CD4-positive, alpha-beta T cell treated with Interleukin-4 for 4 hours (primary cell): ENCODE measurements around the gene HIPK3.
"Not testable (repeated sequence)": the region's sequence is repeated elsewhere in the genome, so short reads cannot be mapped to it uniquely, and the experiment has no call there.

ENCODE experiments used
- DNase-seq: peaks from one replicate; pipeline ENCODE4 v3.0.0-alpha.2; 2020

Gene HIPK3

DNA sequence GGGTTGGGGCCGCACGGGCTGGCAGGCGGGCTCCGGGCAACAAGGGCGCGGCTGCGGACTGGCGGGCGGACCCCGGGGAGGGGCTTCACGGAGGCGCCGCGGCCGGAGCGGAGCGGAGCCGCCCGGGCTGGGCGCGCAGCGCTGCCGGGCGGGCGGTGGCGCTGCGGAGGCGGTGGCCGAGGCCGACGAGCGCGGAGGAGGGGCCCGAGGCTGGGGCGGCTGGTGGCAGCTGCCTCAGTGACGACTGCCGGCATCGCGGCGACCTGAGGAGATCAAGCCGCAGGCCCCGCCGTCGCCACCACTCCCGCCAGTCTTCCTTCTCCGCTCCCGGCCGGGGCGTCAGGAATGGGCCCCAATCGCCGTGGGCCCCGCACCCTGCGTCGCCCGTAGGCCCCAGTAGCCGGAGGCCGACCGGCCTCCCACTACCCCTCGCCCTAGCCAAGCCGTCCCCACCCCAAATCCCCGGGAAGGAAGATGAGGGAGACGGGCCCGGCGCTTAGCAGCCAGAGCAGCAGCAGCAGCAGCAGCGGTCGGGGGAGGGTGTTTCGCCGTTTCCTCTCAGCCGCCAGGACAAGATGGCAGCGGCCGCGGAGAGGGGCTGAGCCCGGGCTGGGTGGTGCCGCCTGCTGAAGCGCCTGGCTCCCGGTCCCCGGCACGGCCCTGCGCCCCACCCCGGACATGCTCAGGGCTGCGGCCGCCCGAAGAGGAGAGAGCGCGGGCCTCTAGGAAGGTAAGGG, at the start of gene HIPK3:
TSS of gene HIPK3 (plus strand) at position 222 of the 737 bp plus-strand sequence.
- peak; percentile 72 for DNase-seq

DNA sequence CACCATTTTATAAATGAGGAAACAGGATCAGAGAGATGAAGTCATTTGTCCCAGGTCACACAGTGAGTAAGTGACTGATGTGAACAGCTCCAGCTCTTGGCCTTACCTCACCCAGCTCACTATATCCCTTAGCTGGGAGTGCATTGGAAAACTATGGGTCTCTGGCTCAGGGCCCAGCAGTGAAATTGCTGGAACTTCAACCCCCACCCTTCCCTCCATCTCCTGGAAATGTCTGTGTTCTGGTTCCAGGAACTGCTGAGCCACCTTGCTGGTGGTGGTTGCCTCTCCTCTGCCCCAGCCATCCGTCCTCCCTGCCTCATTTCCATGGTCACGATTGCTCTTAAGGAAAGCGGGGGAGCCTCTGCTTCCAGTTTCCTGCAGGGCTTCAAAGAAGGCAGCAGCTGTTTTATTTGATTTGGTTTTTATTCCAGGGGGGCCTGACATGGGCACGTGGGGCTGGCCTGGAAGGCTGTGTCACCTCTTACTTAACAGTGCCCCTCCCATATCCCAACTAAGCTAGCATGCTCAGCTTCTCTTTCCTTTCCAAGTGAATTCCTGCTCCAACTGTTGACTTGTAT, 49.7 kb upstream of the HIPK3 start:
- DNase-seq = no peak

DNA sequence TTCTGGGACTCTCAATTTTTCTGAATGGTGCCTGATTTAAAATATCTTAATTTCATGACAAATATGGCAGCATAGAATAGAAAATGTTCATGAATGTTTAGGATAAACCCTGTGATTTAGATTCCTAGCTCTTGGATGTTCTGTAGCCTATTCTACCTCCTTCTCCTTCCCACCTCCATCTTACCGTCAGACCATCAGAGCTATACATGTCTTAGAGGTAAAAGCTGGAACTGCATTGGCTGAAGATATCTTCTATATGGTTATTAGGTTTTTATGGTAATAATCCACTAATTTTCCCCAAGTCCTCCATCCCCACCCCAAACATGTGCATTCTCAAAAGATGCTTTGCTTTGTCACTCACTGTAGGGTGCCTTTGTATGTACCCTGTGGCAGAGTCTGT, 49.0 kb upstream of the HIPK3 start:
- DNase-seq = no peak

DNA sequence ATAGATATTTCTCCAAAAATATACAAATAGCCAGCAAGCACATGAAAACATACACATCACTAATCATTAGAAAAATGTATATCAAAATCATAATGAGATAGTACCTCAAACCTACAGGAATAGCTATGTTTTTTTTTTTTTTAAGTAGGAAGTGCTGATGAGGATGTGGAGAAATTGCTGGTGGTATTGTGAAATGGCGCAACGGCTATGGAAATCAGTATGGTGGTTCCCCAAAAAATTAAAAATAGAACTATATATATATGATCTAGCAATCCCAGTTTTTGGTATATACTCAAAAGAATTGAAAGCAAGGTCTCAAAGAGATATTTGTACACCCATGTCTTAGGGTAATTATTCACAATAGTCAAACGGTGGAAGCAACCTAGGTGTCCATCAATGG, 46.0 kb upstream of the HIPK3 start:
- DNase-seq = no peak

DNA sequence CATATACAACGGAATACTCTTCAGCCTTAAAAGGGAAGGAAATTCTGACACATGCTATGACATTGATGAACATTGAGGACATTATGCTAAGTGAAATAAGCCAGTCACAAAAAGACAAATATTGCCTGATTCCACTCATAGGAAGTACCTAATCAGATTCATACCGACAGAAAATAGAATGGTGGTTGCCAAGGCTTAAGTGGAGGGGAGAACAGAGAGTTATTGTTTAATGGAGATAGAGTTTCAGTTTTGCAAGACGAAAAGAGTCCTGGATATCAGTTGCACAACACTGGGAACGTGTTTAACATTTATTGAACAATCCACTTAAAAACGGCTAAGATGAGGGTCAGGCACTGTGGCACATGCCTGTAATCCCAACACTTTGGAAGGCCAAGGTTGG, 45.6 kb upstream of the HIPK3 start:
- DNase-seq = no peak

GRCh38 chr11:33214187-33214586, 43.0 kb upstream of the HIPK3 start:
- no peak for DNase-seq

DNA sequence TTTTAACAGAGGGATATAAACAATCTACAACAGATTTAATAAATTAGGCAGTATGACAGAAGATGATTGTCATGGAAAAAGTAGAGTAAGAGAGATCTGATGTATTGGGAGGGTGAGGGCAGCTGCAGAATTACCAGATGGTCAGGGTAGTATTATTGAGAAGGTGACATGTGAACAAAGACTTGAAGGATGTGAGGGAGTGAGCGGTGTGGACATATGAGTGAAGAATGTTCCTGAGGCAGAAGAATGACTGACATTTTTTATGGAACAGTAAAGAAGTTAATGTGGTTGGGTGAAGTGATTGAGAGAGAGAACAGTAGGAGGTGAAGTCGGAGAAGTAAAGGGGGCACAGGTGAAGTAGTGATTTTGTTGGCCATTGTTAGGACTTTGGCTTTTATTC, 42.4 kb upstream of the HIPK3 start:
- no peak for DNase-seq

DNA sequence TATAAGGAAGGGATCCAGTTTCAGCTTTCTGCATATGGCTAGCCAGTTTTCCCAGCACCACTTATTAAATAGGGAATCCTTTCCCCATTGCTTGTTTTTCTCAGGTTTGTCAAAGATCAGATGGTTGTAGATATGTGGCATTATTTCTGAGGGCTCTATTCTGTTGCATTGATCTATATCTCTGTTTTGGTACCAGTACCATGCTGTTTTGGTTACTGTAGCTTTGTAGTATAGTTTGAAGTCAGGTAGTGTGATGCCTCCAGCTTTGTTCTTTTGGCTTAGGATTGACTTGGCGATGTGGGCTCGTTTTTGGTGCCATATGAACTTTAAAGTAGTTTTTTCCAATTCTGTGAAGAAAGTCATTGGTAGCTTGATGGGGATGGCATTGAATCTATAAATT, 40.5 kb upstream of the HIPK3 start:
- DNase-seq = not testable (repeated sequence)

- no peak for DNase-seq
These were observed 35.0 kb upstream of the HIPK3 start for GRCh38 chr11:33222052-33222750.

DNA sequence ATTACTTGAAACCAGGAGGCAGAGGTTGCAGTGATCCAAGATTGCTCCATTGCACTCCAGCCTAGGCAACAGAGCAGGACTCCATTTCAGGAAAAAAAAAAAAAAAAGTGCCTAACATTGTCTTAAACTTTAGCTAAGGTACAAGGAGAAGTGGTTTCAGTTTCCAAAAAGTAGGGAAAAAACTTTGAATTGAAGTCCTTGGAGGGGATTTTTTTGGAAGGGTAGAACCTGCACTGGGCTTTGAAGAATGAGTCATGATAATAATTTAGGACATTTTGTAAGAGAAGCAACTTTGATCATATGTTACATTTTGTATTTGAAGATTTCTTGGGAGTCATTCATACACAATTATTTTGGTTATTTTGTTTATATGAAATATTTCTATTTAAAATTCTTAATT, 31.8 kb upstream of the HIPK3 start:
- DNase-seq = no peak

DNA sequence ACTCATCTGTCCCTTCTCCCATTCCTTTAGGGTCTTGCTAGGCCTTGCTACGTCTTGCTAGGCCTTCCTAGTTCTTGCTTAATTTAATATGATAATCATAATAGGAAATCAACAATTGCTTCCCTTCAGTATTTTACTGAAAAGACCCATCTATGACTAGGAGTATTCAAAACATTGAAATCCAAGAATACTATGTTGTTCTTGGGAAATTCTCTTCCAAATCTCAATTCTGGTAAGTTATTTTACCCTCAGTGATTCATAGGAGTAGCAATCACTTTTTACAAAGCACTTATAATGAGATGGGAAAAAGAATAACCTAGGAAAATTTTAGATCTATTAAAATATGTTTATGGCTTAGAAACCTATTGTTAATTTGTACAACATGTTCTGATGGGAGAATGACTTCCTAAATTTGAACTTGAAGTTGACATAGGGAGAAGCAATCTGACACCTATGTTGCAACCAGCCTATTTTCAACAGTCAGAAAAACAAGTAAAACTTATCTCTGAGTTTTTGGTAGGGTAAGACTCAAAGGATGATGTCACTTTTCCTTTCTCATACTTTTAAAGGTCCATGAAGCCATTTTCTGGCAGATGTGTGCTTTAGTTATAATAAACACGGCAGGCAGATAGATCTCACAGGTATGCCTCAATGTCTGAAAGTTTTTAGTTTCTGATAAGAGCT, 29.5 kb upstream of the HIPK3 start:
- no peak for DNase-seq

- no peak for DNase-seq
These were observed 22.6 kb upstream of the HIPK3 start for GRCh38 chr11:33234397-33235190.

GRCh38 chr11:33237039-33237597, 20.1 kb upstream of the HIPK3 start:
- no peak for DNase-seq

- no peak for DNase-seq
These were observed 14.6 kb upstream of the HIPK3 start for GRCh38 chr11:33242575-33242974.

- DNase-seq = not testable (repeated sequence)
These were observed 13.5 kb upstream of the HIPK3 start for GRCh38 chr11:33243654-33244053.

DNA sequence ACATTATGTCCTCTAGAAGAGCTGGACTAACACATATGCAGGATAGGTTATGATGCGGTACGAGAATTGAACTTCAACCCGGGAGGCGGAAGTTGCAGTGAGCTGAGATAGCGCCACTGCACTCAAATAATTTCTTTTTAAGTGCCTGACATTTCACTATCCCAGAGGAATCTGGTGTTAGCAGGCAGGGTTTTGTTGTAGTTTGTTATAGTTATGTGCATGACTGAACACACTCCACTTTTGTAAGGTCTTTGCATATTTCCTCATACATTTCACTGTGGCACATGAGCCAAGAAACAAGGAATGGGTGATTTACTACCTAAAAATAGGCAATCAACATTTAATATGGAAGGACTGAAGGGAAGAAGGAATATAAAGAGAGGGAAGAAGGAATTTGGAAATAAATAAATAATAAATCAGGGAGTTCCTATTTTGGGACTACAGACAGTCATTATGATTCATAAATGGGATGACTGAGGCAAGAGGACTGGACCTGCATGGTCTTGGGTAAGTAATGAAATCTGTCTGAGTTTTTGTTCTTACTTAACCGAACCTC, 8.7 kb upstream of the HIPK3 start:
- DNase-seq = no peak

GRCh38 chr11:33256031-33256812, 959 bp upstream of the HIPK3 start:
- no peak for DNase-seq

DNA sequence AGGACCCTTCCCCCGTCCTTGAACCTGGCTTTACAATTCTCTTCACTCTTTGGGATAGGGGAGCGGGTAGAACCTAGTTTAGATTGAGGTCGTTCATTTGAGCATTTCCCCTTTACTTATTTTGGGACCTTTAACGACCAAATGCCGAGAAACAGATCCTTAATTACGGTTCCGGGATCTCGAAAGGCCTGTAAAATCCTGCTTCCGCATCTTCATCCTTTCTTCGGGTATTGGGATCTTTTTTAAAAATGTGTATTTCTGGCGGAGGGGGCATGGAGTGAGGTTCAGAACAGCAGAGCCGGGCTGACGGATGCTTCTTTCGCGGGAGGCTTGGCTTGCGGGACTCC, 395 bp upstream of the HIPK3 start:
- DNase-seq = no peak

DNA sequence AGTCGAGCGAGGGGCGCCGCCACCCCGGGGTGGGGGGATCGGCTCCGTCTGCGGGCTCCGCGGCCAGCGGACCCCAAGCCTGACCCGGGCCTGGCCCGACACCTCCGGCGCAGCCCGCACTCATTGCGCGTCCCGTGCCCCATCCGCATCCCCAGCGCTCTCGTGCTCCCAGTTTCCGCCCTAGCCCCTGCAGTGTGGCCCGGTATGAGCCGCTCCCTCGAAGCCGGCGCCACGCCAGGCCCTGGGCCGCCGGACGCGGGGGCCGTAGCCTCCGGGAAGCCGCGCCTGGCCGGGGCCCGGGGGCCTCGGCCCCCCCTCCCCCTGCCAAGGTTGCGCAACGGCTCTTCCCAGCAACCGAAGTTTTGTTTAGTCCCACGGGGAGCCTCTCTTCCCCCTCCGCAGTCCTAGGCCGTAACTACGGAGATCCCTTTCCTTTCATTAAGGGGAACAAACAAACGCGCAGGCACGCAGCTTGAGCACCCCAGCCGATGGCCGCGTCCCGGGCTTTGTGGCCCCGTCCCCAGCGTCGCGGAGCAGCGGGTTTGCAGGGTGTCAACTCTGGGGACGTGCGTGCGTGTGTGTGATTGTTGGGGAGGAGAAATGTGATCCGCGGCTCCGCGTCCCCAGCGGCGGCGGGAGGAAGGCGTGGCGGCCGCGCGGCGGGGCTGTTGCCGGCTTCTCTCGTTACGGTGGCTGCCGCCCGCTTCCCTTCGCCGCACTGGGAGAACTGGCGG, 883 bp downstream of the HIPK3 start:
- DNase-seq = peak; percentile 68

GRCh38 chr11:33258631-33259205, 1.5 kb downstream of the HIPK3 start:
- peak; percentile 14 for DNase-seq
